GM18873 (cell line): ENCODE results near the gene PYGM.

Source experiments
- ATAC-seq: cut with Tn5 transposase; IDR thresholded peaks from one replicate; pipeline ENCODE4 v1.9.1; 2021; ENCODE audit warnings: mild to moderate bottlenecking, moderate library complexity, moderate number of reproducible peaks; ENCODE audit not compliant: unreplicated experiment, low FRiP score

Gene PYGM

DNA sequence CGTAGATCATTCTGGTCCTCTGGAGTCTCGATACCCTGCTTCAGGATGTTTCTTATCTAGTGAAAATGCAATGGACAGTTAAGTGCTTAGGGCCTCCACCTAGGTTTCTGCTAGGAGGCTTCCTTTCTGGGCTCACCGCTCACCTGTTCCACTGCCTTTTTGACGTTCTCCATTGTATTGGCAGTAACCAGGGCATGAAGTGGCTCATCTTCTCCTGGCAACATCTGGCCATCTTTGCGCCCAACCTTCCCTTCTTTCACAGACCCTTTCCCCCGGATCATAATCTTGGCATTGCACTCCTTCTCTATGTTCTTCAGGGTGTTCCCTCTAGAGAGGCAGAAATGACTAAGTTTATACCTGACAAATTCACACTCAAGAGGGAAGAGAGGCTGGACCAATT is 9.5 kb upstream of the PYGM start:
- no peak for ATAC-seq

DNA sequence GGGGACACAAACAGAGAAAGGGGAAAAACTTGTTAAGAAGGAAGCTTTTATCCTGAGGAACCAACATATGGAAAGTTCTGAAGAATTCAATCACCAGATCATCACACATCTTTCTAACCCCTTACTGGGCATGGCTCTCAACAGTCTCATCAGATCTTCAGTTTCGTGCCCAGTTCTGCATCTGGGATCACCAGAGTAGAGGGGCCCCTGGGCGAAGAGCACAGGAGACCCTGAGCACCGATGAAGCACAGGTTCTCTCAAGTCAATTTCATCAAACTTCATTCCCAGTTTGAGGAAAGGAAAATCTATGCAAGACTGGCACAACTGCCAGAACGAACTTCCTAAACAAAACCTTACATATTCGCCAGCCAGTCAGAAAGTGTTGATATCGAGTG is 8.5 kb upstream of the PYGM start:
- ATAC-seq, result no peak

DNA sequence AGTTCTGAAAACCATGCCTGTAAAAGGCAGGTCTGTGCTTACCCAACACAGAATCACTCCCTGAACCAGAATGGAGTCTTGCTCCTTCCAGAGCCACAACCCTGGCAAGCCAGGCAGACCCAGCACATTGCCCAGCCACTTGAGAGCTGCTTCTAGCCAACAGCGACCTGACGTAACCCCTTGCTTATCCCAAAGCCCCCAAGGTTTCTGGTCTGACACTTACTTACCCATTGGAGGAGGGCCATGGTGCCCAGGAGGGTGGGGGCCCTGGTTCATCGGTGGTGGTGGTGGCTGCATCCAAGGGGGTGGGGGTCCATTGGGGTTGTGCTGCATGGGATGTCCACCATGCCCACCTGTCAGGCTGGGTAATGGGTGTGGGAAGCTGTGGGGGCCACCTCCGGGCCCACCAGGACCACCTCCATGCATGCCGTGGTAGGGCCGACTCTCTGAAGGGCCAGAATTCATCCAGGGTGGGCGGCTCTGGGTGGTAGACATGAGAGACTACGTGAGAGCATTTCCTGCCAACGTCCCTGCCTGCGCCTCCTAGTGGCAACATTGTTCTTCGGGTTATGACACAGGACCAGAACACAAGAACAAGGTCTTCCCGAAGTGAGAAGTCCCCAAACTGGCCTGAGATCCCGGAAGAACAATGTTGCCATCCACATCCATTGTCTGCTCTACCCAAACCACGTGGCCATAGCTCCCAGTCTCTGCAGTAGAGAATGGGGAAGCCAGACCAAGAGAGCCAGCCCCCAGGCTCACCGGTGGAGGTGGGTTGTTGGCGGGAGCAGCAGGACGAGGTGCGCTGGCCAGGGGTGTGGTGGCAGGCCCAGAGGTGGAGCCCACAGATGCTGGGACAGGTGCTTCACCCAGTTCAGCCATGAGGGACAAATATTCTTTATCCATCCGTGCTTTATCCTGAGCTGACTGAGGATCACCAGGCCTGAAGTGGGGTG is 7.8 kb upstream of the PYGM start:
- ATAC-seq, result no peak

DNA sequence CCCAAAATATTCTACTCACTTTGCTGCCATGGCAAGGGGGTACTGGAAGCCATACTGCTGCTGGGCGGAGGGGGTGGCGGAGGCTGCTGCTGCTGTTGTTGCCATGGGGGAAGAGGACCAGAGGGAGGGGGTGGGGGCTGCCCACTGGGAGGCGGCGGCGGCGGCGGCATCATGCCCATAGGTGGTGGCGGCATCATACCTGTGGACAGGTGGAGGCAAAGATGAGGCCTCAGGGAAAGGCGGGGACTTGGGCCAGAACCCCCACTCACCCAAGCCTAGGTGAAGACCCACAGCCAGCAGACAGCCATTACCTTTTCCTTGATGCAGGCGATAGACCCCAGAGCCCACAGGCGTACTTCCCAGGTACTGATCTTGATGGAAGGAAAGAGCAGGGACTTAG is 7.1 kb upstream of the PYGM start:
- no peak for ATAC-seq

- ATAC-seq, result no peak
Observed at GRCh38 chr11:64765851-64766665, 6.3 kb upstream of the PYGM start.

DNA sequence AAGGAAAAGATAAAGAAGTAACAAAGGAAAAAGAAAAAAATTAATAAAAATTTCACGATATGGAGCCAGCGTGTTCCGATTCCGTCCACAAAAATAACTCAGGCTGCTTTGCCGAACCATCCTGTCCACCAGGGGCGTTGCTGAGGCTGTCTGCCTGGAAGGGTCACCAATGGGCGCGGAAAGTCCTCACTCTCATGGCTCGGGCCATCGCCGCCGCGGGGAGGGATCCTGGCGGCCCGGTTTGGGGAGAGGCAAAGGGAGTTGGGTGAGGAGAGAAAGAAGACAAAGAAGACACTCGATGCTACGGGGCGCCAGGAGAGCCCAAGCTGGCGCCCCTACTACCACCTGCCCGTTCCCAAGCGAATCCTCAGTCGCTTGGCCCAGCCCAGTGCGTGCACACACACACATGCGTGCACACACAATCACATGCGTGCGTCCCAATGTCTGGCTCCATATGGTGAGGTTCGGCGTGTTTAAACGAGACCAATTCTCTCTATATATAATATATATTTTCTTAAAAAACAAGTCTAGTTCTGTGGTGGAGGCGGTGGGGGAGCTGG is 5.6 kb upstream of the PYGM start:
- no peak for ATAC-seq

- ATAC-seq, result no peak
Observed at GRCh38 chr11:64764753-64765152, 5.0 kb upstream of the PYGM start.

- ATAC-seq, result no peak
Observed at GRCh38 chr11:64764040-64764611, 4.4 kb upstream of the PYGM start.

DNA sequence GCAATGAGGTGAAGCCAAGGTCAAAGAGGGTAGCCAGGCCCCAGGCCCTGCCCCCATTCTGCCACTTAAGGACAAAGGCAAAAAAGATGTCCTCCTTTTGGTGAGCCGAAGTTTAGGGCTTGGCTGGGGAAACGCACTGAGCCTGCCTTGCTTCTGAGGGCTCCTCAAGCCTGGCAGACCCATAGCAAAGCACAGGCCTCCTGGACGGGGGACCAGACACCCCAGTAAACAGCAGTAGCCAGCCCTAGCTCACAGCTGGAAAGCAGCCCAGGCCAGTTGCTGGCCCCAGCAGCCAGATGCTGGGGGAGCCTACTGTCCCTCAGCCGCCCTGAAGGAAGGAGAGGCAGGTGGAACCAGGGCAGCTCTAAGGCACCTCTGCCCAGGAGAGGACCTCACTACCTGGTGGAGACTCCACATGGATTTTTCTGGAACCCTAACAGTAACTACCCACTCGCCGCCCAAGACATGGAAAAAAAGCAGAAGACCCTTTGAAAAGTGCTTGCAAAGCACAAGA is 3.8 kb upstream of the PYGM start:
- no peak for ATAC-seq

- ATAC-seq, result no peak
Observed at GRCh38 chr11:64762674-64763525, 3.1 kb upstream of the PYGM start.

- no peak for ATAC-seq
Observed at GRCh38 chr11:64762277-64762673, 2.5 kb upstream of the PYGM start.

- ATAC-seq, result no peak
Observed at GRCh38 chr11:64760759-64761420, 1.1 kb upstream of the PYGM start.

GRCh38 chr11:64759131-64759721 is 548 bp downstream of the PYGM start:
- no peak for ATAC-seq

- no peak for ATAC-seq
Observed at GRCh38 chr11:64758330-64759079, 1.3 kb downstream of the PYGM start.

DNA sequence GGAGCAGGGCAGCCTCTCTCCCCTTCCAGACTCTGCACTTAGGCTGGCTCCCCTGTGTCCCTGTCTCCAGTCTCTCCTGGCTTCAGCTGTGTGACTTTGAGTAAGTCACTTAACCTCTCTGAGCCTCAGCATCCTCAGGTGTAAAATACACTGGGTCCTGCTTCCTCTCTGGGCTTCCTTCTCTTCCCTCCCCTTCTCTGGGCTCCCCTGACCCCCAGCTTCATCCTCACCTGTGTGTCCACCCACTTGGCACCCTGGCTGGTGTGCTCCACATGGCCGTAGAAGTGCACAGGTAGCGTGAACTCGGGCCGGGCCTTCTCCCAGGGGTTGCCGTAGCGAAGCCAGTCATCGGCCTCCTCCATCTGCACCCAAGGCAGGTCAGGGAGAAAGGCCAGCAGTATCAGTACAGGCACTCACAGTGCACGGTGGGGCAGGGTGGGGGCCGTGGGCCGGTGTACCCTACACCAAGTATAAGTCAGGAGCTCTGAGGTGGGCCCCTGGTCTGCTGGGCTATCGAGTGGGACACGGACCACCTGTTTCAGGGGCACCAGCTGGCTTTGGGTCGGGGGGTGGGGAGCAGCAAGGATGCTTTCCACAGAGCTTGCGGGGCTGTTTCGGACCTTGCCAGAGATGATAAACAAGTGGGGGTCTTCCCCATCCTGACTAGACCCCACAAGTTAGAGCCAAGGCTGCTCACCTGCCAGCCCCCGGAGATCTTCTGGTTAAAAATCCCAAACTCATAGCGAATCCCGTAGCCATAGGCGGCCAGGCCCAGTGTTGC is 2.0 kb downstream of the PYGM start:
- no peak for ATAC-seq

DNA sequence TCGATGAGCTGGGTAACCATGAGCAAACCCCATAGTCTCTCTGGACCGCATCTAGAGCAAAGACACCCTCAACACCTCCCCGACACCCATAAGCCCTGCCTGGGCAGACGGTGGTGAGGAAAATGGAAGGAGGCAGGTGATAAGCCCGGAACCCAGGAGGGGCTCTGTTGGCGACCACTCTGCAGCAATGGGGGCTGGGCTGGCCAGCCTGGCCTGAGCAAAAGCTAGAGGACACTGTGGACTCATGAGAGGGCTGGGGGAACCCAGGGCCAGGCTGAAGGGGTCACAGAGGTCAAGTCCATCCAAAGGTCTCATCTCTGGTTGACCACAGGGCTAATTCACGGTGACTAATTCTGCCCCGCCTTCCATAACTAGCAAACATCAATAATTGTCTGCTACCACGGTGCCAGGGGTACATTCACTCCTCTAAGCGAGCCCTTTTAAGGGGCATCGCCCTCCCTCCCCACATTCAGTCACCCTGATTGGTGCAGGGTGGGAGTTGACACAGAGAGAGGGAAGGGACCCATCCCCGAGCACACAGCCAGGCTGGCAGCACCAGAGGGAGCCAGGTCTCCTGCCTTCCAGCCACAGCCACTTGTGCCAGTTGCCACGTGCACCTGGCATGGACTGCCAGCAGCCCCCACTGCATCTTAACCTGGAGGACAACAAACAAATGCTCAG is 4.0 kb downstream of the PYGM start:
- no peak for ATAC-seq
